ENCODE data around the gene OR14A2.
A peak's percentile ranks its signal among the peaks of the same experiment; 100 is the strongest.
"Not testable (repeated sequence)": the region's sequence is repeated elsewhere in the genome, so short reads cannot be mapped to it uniquely, and the experiment has no call there.

Gene OR14A2

GRCh38 chr1:247721222-247721621, 26.7 kb downstream of the OR14A2 start:
- Mint-ChIP-seq H3K27me3 (ENCODE audit: low read depth, poor library complexity) (peaks cover 6% of the 10 kb centered on the region), H3K36me3 (ENCODE audit: low read depth) (no peaks in the 10 kb centered on the region), H3K4me1 (no peaks in the 10 kb centered on the region), H3K4me3 (no peak overlapping the region), H3K9me3 (peaks cover 30% of the 10 kb centered on the region), H3K27ac (no peak overlapping the region)
- no peak for DNase-seq
- no peak for TF ChIP-seq CTCF (IDR thresholded peaks at IDR 0.05)

GRCh38 chr1:247716546-247716945, 31.4 kb downstream of the OR14A2 start, which contains the start of gene OR6F1:
OR6F1 (minus strand) TSS chr1:247716646; CDS start chr1:247712755, 3,891 bp downstream.
- Mint-ChIP-seq H3K36me3 (ENCODE audit: low read depth) (no peaks in the 10 kb centered on the region), H3K4me3 (no peak within 1 kb of the TSS), H3K27me3 (ENCODE audit: low read depth, poor library complexity) (peaks cover 6% of the 10 kb centered on the region), H3K9me3 (peaks cover 26% of the 10 kb centered on the region), H3K27ac (no peak within 1 kb of the TSS), H3K4me1 (no peaks in the 10 kb centered on the region)
- no peak for TF ChIP-seq CTCF (IDR thresholded peaks at IDR 0.05)
- no peak for DNase-seq

DNA sequence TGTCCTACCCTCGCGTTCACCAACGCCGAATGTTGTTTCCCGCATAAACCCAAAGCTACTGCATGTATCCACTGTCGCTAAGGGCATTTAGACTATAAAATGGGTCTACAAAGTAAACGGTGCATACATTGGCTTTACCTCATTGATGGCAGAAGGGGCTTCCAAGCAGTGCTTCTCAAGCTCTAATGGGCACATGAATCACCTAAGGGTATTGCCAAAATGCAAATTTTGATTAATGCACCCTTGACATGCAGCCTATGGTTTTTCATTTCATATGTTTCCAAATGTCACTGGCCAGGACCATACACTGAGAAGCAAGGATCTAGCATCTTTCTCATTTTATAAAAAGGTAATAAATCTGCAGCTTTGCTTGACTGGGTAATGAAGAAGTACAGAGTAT, 34.2 kb downstream of the OR14A2 start:
- H3K4me3 Mint-ChIP-seq, result no peak overlapping the region
- H3K4me1 Mint-ChIP-seq, result no peaks in the 10 kb centered on the region

DNA sequence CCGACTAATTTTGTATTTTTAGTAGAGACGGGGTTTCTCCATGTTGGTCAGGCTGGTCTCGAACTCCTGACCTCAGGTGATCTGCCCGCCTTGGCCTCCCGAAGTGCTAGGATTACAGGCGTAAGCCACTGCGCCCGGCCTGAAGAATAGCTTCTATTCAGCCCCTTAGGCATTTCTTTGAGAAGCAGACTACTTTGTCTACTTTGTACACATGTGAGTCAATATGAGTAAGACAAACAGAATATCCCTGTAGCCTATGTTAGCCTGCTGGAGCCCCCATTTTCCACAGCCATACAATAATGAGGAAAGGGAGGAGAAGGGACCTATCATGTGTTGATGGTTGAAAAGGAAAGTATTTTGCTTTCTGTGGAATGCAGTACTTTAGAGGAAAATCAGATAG, 37.3 kb downstream of the OR14A2 start:
- peaks cover 51% of the 10 kb centered on the region for H3K9me3 Mint-ChIP-seq
- H3K4me3 Mint-ChIP-seq; DNase-seq; H3K27me3 Mint-ChIP-seq (ENCODE audit: low read depth, poor library complexity); H3K4me1 Mint-ChIP-seq; H3K36me3 Mint-ChIP-seq (ENCODE audit: low read depth); H3K27ac Mint-ChIP-seq: not testable (repeated sequence)

More for the DNA sequence above, 34.2 kb downstream of the OR14A2 start:
- H3K27ac Mint-ChIP-seq, result no peak overlapping the region
- peaks cover 6% of the 10 kb centered on the region for H3K27me3 Mint-ChIP-seq (ENCODE audit: low read depth, poor library complexity)
- peaks cover 36% of the 10 kb centered on the region for H3K9me3 Mint-ChIP-seq
- TF ChIP-seq CTCF (IDR thresholded peaks at IDR 0.05), result no peak
- H3K36me3 Mint-ChIP-seq (ENCODE audit: low read depth), result no peaks in the 10 kb centered on the region
- no peak for DNase-seq

- Mint-ChIP-seq H3K4me3 (no peak overlapping the region), H3K4me1 (no peaks in the 10 kb centered on the region), H3K27me3 (ENCODE audit: low read depth, poor library complexity) (no peaks in the 10 kb centered on the region), H3K9me3 (peaks cover 29% of the 10 kb centered on the region), H3K27ac (no peak overlapping the region), H3K36me3 (ENCODE audit: low read depth) (no peaks in the 10 kb centered on the region)
- DNase-seq, result no peak
- TF ChIP-seq CTCF (IDR thresholded peaks at IDR 0.05), result no peak
These were observed 46.6 kb downstream of the OR14A2 start for GRCh38 chr1:247701338-247701737.

GRCh38 chr1:247681288-247681897, 66.5 kb downstream of the OR14A2 start:
- no peak overlapping the region for H3K4me3 Mint-ChIP-seq
- TF ChIP-seq CTCF (IDR thresholded peaks at IDR 0.05), result peak; percentile 88
- H3K4me1 Mint-ChIP-seq, result no peaks in the 10 kb centered on the region
- H3K27me3 Mint-ChIP-seq (ENCODE audit: low read depth, poor library complexity), result no peaks in the 10 kb centered on the region
- peak; percentile 61 for DNase-seq
- no peaks in the 10 kb centered on the region for H3K36me3 Mint-ChIP-seq (ENCODE audit: low read depth)
- H3K27ac Mint-ChIP-seq, result no peak overlapping the region
- no peaks in the 10 kb centered on the region for H3K9me3 Mint-ChIP-seq
